Right lobe of liver (tissue), 6 donors: Measurements from ENCODE around the gene ARMC2. TPM values are rescaled to one million over a fixed set of nuclear protein-coding genes. Genes with fewer than 3 reads are reported as not detected.
"Not testable (repeated sequence)": the region's sequence is repeated elsewhere in the genome, so short reads cannot be mapped to it uniquely, and the experiment has no call there.

Source experiments
- ATAC-seq, 4 donors: fragments of 200-7000 bp; cut with Tn5 transposase; one replicate each; pipeline ENCODE4 v1.9.1; 2020; ENCODE audit warnings: mild to moderate bottlenecking in 4 of 4, moderate library complexity in 4 of 4
- DNase-seq, 3 donors: peaks; one replicate each; pipeline ENCODE4 v3.0.0-alpha.2; 2020
- H3K27ac ChIP-seq, 3 donors: fragments of 200-600 bp; one replicate each; pipeline ENCODE4 v1.8.0; 2022
- H3K27me3 ChIP-seq, 2 donors: fragments of 200-600 bp; one replicate each; pipeline ENCODE4 v1.8.0; 2022
- H3K36me3 ChIP-seq, 4 donors: fragments of 200-600 bp; sonication (generic) in 1 of 4; one replicate each; pipeline versions ENCODE4 v1.5.1 to v1.8.0; 2017 to 2022; ENCODE audit warnings: control low read depth in 1 of 4
- H3K4me1 ChIP-seq, 4 donors: fragments of 200-600 bp; sonication (generic) in 1 of 4; one replicate each; pipeline versions ENCODE4 v1.5.1 to v1.8.0; 2017 to 2022; ENCODE audit warnings: control low read depth in 1 of 4
- H3K4me3 ChIP-seq, 3 donors: fragments of 200-600 bp; one replicate each; pipeline ENCODE4 v1.8.0; 2022
- H3K9me3 ChIP-seq, 4 donors: fragments of 200-600 bp; sonication (generic) in 1 of 4; one replicate each; pipeline versions ENCODE4 v1.5.1 to v1.8.0; 2017 to 2022; ENCODE audit warnings: control low read depth in 1 of 4
- CTCF ChIP-seq, 4 donors: fragments of 200-600 bp in 3 of 4; fragments of 450-650 bp in 1 of 4; IDR thresholded peaks; one replicate each; pipeline versions ENCODE4 v1.5.1 to v1.8.0; 2016 to 2022; ENCODE audit warnings: antibody characterized with exemption in 4 of 4, mild to moderate bottlenecking in 2 of 4
- POLR2A ChIP-seq: fragments of 450-650 bp; IDR thresholded peaks from one replicate; pipeline ENCODE4 v1.6.1; 2017; ENCODE audit warnings: antibody characterized with exemption, mild to moderate bottlenecking
- WGBS: methylation state at CpG from one replicate; pipeline ENCODE4 v1.1.6; 2018; ENCODE audit warnings: low coverage, low lambda C conversion rate; ENCODE audit not compliant: insufficient coverage; ENCODE audit errors: missing lambda C conversion rate; 5-methylcytosine and 5-hydroxymethylcytosine counted together
- intact Hi-C, 2 donors: fragments of 100-400 bp; cut with DNase I; formaldehyde crosslinking; loops; one replicate each; pipeline versions ENCODE4 v1.11.2 to v1.14.1; 2022
- total RNA-seq, 6 experiments: library from RNA; depleted of rRNA in 2 of 6; stranded (reverse); fragments of >200 nt in 2 of 6; fragmentation: NEBNext Ultra II Directional in 3 of 6; extraction: Animal tissue kit (Norgen Biotek cat#: 25700) in 3 of 6; gene quantifications; one replicate each; pipeline versions ENCODE4 v1.1.0 to v1.2.4, GENCODE V29; 2016 to 2023
- donor health status: DM: no; HTN: yes; CAD: no.
- donor health status: DM: no; HTN: no; CAD: no.
- donor health status: DM: no; HTN: no; CAD: no.
- donor health status: DM: no; HTN: yes; CAD: no.
- donor health status: DM: no; HTN: yes; CAD: no.

ARMC2 gene
- total RNA-seq, 6 experiments from 2014 or later = 0.86 to 1.9 (median 1.0) TPM

DNA sequence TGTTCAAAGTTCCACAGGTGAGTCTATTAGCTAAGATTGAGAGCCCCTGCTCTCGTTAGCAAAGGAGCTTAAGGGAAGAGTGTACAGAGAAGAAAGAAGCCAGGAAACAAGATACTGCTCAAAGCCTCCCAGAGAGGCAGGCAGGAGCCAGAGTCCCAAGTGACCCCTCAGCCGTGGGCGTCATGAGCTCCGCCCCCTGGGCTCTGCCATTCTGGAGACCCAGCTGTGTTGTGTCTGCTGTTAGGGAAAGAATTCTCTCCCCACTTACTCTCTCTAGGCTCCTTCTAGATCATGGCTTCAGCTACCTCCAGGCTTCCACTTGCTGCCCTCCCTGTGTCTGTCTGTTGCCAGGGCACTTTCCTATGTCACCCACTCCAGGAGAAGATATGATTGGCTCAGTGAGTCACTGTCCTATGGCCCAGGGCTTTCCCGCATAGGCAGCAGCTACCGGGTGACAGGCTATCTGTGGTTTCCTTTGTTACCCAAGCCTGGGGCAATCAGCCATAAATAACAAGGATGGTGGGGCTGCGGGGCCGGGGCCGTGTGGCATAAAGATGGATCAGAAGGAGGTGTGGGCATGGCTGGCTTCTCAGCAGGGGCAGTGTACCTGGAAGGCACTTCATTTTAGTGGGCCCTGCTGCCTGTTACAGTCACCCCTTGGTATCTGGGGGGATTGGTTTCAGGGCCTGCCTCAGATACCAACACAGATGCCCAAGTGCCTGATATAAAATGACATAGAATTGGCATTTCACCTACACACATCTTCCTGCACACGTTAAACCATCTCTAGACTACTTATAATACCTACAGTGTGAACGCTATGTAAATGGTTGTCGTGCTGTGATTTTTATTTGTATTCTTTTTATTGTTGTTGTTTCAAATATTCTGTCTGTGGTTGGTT lies 118.9 kb downstream of the ARMC2 start:
- peak in 3 of 4 donors; percentile 22 to 35 (median 25) for ATAC-seq

GRCh38 chr6:108968325-108969316 lies 120.4 kb downstream of the ARMC2 start:
- Histone ChIP-seq H3K4me1 (peaks cover 0 to 7% (median 0%) of the 10 kb centered on the region in 4 donors), H3K4me3 (no peak overlapping the region), H3K36me3 (no peaks in the 10 kb centered on the region), H3K9me3 (no peaks in the 10 kb centered on the region), H3K27ac (no peak overlapping the region), H3K27me3 (no peaks in the 10 kb centered on the region)
- intact Hi-C loops = no loop called here
- 86% methylated on average over 8 of the region's 14 CpGs for WGBS
- TF ChIP-seq CTCF (IDR thresholded peaks at IDR 0.05) (no peak), POLR2A (no peak)
- ATAC-seq (no peak), DNase-seq (no peak)

More for the DNA sequence above, 118.9 kb downstream of the ARMC2 start:
- H3K27ac ChIP-seq = no peak overlapping the region
- no peak overlapping the region for H3K4me3 ChIP-seq
- DNase-seq = no peak
- no peaks in the 10 kb centered on the region for H3K36me3 ChIP-seq
- 46% methylated on average over 4 of the region's 12 CpGs for WGBS
- no peaks in the 10 kb centered on the region for H3K27me3 ChIP-seq
- TF ChIP-seq CTCF (IDR thresholded peaks at IDR 0.05) (no peak), POLR2A (no peak)
- H3K4me1 ChIP-seq = peaks cover 0 to 7% (median 0%) of the 10 kb centered on the region in 4 donors
- H3K9me3 ChIP-seq = no peaks in the 10 kb centered on the region
- intact Hi-C loops = no loop called here

DNA sequence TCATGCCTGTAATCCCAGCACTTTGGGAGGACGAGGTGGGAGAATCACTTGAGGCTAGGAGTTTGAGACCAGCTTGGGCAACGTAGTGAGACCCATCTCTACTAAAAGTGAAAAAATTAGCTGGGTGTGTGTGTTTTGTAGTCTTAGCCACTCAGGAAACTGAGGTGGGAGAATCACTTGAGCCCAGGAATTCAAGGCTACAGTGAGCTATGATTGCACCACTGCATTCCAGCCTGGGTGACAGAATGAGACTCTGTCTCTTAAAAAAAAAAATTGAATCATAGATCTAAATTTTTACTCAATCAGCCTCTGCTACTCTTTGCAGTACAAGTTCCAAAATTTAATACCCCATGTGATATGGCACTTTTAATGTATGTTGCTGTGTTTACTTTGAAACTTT lies 121.6 kb downstream of the ARMC2 start:
- no peak for TF ChIP-seq POLR2A
- TF ChIP-seq CTCF (IDR thresholded peaks at IDR 0.05) = no peak
- Histone ChIP-seq H3K4me1 (peaks cover 0 to 7% (median 0%) of the 10 kb centered on the region in 4 donors), H3K9me3 (no peaks in the 10 kb centered on the region), H3K27me3 (no peaks in the 10 kb centered on the region), H3K4me3 (no peak overlapping the region), H3K36me3 (no peaks in the 10 kb centered on the region), H3K27ac (no peak overlapping the region)
- ATAC-seq (no peak), DNase-seq (no peak)
- WGBS = 67% methylated on average over 2 of the region's 2 CpGs
- intact Hi-C loops = no loop called here

- Histone ChIP-seq H3K4me1 (peaks cover 0 to 7% (median 0%) of the 10 kb centered on the region in 4 donors), H3K27ac (no peak overlapping the region), H3K9me3 (no peaks in the 10 kb centered on the region), H3K4me3 (no peak overlapping the region), H3K36me3 (no peaks in the 10 kb centered on the region), H3K27me3 (no peaks in the 10 kb centered on the region)
- TF ChIP-seq CTCF (IDR thresholded peaks at IDR 0.05) (no peak), POLR2A (no peak)
- intact Hi-C loops = no loop called here
- 100% methylated on average over 1 of the region's 1 CpG for WGBS
- ATAC-seq (no peak), DNase-seq (no peak)
Measured at GRCh38 chr6:108974201-108974600, 126.0 kb downstream of the ARMC2 start.

DNA sequence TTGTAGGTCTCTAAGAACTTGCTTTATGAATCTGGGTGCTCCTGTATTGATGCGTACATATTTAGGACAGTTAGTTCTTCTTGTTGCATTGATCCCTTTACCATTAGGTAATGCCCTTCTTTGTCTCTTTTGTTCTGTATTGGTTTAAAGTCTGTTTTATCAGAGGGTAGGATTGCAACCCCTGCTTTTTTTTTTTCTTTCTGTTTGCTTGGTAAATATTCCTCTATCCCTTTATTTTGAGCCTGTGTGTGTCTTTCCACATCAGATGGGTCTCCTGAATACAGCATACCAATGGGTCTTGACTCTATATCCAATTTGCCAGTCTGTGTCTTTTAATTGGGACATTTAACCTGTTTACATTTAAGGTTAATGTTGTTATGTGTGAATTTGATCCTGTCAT lies 130.4 kb downstream of the ARMC2 start:
- H3K36me3 ChIP-seq, intact Hi-C loops: not testable (repeated sequence)

More for the DNA sequence above, 130.4 kb downstream of the ARMC2 start:
- not testable (repeated sequence) for DNase-seq, H3K27me3 ChIP-seq, H3K4me1 ChIP-seq, H3K4me3 ChIP-seq, H3K27ac ChIP-seq, H3K9me3 ChIP-seq, ATAC-seq
- WGBS = 78% methylated on average over 1 of the region's 1 CpG
